ENCODE data around the gene ABCF2. TPM values are rescaled to one million over a fixed set of nuclear protein-coding genes. Genes with fewer than 3 reads are reported as not detected.

The ABCF2 gene
- total RNA-seq, 4 donors from 2014 or later, result 27.0 to 44.7 (median 40.5) TPM

DNA sequence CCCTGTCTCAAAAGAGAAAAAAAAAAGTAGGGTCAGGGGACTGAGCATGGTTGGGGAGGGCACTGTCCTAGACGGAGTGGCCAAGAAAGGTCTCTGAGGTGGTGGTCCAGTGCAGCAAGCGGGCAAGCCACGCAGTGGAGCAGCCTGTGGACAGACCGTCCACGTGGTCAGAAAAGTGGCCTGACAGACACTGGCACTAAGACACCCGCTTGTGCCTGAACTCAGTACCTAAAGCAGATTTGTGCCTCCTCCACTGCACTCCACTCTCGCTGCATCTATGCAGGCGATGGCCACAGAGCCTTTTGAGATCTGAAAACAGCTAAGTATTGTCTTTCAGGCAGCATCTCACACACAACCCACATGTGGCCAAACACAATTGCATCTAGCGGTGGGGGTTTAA is 48.8 kb downstream of the ABCF2 start:
- no peak overlapping the region for H3K4me3 ChIP-seq
- no peak for DNase-seq
- WGBS, 2 donors, result 82 to 92% methylated on average over 8 to 9 of the region's 9 CpGs
- no peaks in the 10 kb centered on the region for H3K36me3 ChIP-seq
- intact Hi-C loops (cut with DNase I), result no loop called here
- TF ChIP-seq, protein P1, sequence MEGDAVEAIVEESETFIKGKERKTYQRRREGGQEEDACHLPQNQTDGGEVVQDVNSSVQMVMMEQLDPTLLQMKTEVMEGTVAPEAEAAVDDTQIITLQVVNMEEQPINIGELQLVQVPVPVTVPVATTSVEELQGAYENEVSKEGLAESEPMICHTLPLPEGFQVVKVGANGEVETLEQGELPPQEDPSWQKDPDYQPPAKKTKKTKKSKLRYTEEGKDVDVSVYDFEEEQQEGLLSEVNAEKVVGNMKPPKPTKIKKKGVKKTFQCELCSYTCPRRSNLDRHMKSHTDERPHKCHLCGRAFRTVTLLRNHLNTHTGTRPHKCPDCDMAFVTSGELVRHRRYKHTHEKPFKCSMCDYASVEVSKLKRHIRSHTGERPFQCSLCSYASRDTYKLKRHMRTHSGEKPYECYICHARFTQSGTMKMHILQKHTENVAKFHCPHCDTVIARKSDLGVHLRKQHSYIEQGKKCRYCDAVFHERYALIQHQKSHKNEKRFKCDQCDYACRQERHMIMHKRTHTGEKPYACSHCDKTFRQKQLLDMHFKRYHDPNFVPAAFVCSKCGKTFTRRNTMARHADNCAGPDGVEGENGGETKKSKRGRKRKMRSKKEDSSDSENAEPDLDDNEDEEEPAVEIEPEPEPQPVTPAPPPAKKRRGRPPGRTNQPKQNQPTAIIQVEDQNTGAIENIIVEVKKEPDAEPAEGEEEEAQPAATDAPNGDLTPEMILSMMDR (IDR thresholded peaks at IDR 0.05), result no peak
- TF ChIP-seq POLR2A (IDR thresholded peaks at IDR 0.05), result no peak
- no peaks in the 10 kb centered on the region for H3K9me3 ChIP-seq
- peaks cover 0 to 4% (median 0%) of the 10 kb centered on the region in 3 donors for H3K4me1 ChIP-seq
- no peak overlapping the region for H3K27ac ChIP-seq
- peaks cover 0 to 76% (median 1%) of the 10 kb centered on the region in 4 donors for H3K27me3 ChIP-seq

DNA sequence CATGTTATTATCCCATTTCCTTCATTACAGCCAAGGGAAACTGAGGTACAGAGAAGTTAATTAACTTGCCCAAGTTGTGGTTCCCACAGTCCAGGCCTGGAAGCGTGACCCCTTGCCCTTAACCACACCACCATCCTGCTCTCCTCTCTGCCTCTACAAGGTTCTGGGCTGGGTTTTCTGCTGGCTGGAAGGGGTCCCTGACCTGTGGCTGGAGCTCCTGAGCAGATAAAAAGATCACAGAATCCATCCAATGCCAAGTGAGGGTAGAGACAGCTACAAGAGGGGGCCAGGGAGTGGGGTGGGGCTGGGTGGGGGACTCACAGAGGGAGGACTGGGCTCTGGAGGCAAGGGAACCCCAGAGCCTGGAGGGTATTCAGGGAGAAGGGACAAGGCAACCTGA is 49.7 kb downstream of the ABCF2 start:
- Histone ChIP-seq H3K27me3 (peaks cover 0 to 82% (median 1%) of the 10 kb centered on the region in 4 donors), H3K4me3 (no peak overlapping the region), H3K9me3 (no peaks in the 10 kb centered on the region), H3K27ac (no peak overlapping the region), H3K36me3 (no peaks in the 10 kb centered on the region), H3K4me1 (peaks cover 0 to 4% (median 0%) of the 10 kb centered on the region in 3 donors)
- no peak for DNase-seq
- 100% methylated on average over 1 of the region's 1 CpG; no CpG with 5 or more reads in 1 of the 2 donors for WGBS, 2 donors
- TF ChIP-seq POLR2A (IDR thresholded peaks at IDR 0.05), result no peak
- TF ChIP-seq, protein P1 (IDR thresholded peaks at IDR 0.05), result no peak
- intact Hi-C loops (cut with DNase I), result no loop called here

DNA sequence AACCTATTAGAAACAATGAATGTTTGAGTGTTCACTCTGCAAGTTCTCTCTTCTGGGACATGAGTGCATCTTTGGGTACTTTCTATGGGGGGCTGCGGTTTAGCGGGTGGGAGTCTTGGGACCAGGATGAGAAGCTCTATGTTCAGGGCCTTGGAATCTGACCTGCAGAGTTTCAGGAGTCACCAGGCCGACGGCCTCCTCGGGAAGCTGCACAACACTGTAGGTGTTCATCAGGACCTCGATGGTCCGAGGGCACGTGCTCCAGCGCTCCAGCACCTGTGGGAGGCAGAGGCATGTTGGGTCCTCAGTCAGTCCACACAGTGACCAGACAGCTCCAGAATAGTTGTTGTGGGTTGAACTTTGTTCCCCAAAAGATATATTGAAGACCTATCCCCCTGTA is 50.6 kb downstream of the ABCF2 start:
- WGBS, 2 donors, result 90 to 100% methylated on average over 4 to 7 of the region's 9 CpGs
- Histone ChIP-seq H3K27ac (no peak overlapping the region), H3K4me3 (no peak overlapping the region), H3K9me3 (no peaks in the 10 kb centered on the region), H3K36me3 (no peaks in the 10 kb centered on the region), H3K4me1 (peaks cover 0 to 4% (median 0%) of the 10 kb centered on the region in 3 donors), H3K27me3 (peaks cover 0 to 85% (median 1%) of the 10 kb centered on the region in 4 donors)
- intact Hi-C loops (cut with DNase I), result no loop called here
- TF ChIP-seq, protein P1 (IDR thresholded peaks at IDR 0.05), result no peak
- TF ChIP-seq POLR2A (IDR thresholded peaks at IDR 0.05), result no peak
- no peak for DNase-seq

DNA sequence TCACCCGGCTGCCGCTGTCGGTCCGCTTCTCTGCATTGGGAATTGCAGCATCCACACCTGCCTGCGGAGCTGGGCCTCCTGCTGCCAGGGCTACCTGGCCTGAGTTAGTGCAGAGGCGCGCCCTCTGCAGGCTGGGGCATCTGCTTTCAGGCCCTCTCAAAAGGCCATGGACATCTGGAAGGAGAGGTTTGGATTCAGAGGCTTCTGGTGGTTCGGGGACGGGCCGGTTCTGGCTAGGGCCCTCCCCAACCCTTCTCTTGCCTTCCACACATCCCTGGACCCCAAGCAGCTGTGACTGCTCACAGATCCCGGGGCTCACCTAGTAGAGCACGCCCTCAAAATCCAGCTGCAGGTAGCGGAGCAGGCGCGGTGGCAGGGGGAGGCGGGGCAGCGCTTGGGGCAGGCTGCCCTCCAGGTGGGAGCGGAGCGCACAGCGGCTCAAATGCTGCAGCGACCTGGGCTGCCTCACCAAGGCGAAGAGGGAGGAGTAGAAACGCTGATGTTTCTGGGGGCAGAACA is 51.2 kb downstream of the ABCF2 start:
- H3K9me3 ChIP-seq, result no peaks in the 10 kb centered on the region
- 50 to 57% methylated on average over 1 to 6 of the region's 23 CpGs for WGBS, 2 donors
- DNase-seq, result no peak
- peaks cover 0 to 4% (median 0%) of the 10 kb centered on the region in 3 donors for H3K4me1 ChIP-seq
- TF ChIP-seq, protein P1 (IDR thresholded peaks at IDR 0.05), result no peak
- no peak for TF ChIP-seq POLR2A (IDR thresholded peaks at IDR 0.05)
- peaks cover 0 to 86% (median 1%) of the 10 kb centered on the region in 4 donors for H3K27me3 ChIP-seq
- H3K27ac ChIP-seq, result no peak overlapping the region
- intact Hi-C loops (cut with DNase I), result no loop called here
- H3K4me3 ChIP-seq, result no peak overlapping the region
- no peaks in the 10 kb centered on the region for H3K36me3 ChIP-seq

DNA sequence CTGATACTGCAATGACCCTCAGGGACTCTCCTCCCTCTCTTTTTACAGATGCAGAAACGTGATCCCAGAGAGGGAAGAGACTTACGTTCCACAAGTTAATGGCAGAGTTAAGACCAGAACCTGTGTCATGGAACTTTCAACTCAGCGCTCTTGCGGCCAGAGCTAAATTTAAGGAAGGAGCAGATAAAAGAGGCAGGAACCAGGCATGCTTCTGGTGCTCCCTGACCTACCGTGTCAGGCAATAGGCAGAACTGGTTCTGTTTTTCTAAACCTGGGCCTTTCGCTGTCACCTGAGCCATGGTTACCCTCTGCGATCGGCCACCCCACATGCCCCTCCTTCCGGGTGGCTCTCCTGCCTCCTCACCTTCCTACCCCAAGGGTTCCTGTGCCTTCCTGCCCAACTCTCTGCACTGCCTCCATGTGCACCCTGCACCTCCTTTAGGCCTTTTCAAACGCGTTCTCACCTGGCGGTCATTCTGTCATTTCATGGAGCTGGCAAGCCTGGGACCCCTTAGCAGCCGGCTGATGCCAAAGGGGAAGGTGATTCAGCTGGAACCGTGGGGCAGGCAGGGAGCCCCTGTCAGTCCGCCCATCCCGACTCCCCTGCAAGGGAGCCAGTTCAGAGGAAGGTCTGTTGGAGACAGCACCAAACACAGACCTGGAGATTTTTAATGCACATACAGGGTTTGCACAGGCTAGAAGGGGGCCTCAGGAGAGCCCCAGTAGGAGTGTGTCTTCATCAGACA is 51.8 kb downstream of the ABCF2 start:
- Histone ChIP-seq H3K36me3 (no peaks in the 10 kb centered on the region), H3K4me1 (peaks cover 0 to 4% (median 0%) of the 10 kb centered on the region in 3 donors), H3K27ac (no peak overlapping the region), H3K9me3 (no peaks in the 10 kb centered on the region), H3K27me3 (peaks cover 0 to 87% (median 1%) of the 10 kb centered on the region in 4 donors), H3K4me3 (no peak overlapping the region)
- no peak for DNase-seq
- no peak for TF ChIP-seq POLR2A (IDR thresholded peaks at IDR 0.05)
- TF ChIP-seq, protein P1 (IDR thresholded peaks at IDR 0.05), result no peak
- 80 to 83% methylated on average over 10 to 11 of the region's 16 CpGs for WGBS, 2 donors
- intact Hi-C loops (cut with DNase I), result no loop called here
